NT2/D1 (cell line): ENCODE data around the gene COL23A1.

Experiments used
- SUZ12 ChIP-seq: IDR thresholded peaks from 2 replicates; pipeline ENCODE4 v1.6.1; 2011; ENCODE audit not compliant: insufficient read length, insufficient read depth; ENCODE audit errors: extremely low read depth
- YY1 ChIP-seq: IDR thresholded peaks from 2 replicates; pipeline ENCODE4 v1.6.1; 2011; ENCODE audit not compliant: insufficient read length, insufficient read depth
- ZNF274 ChIP-seq: IDR thresholded peaks from 2 replicates; pipeline ENCODE4 v1.6.1; 2011; ENCODE audit warnings: mild to moderate bottlenecking, low read depth, low read length

GRCh38 chr5:178392931-178393394 lies 197.2 kb downstream of the COL23A1 start:
- TF ChIP-seq YY1: no peak
- TF ChIP-seq ZNF274: no peak
- TF ChIP-seq SUZ12: no peak
